Neural cell (in vitro differentiated cells): Measurements from ENCODE around the gene KLHDC7B. TPM values are rescaled to one million over a fixed set of nuclear protein-coding genes. Genes with fewer than 3 reads are reported as not detected.

Experiments used
- H2AFZ ChIP-seq: fragments of 200-600, 300-800 bp; sonication (generic), shearing (Covaris generic); 2 replicates; pipeline ENCODE4 v1.6.0; 2014; ENCODE audit warnings: low read depth, mild to moderate bottlenecking, antibody characterized with exemption, low read length, moderate library complexity
- H3F3A ChIP-seq: fragments of 200-600 bp; shearing (Covaris generic); 2 replicates; pipeline ENCODE4 v1.6.1; 2016; ENCODE audit warnings: mild to moderate bottlenecking, moderate library complexity, mixed read lengths, antibody characterized with exemption, low read length; ENCODE audit not compliant: insufficient read depth, poor library complexity, severe bottlenecking
- H3K27ac ChIP-seq: fragments of 200-600, 300-800 bp; sonication (generic), shearing (Covaris generic); 2 replicates; pipeline ENCODE4 v1.5.1; 2014; ENCODE audit warnings: mild to moderate bottlenecking, low read length, moderate library complexity
- H3K27me3 ChIP-seq: fragments of 300-800, 200-600 bp; sonication (generic), shearing (Covaris generic); 2 replicates; pipeline ENCODE4 v1.6.0; 2014; ENCODE audit warnings: mild to moderate bottlenecking, low read depth, low read length, moderate library complexity; ENCODE audit not compliant: insufficient read depth
- H3K36me3 ChIP-seq: fragments of 300-800, 200-600 bp; sonication (generic), shearing (Covaris generic); 2 replicates; pipeline ENCODE4 v1.5.1; 2014; ENCODE audit warnings: mild to moderate bottlenecking, antibody characterized with exemption, low read length, moderate library complexity; ENCODE audit not compliant: insufficient read depth
- H3K4me2 ChIP-seq: fragments of 300-800, 200-600 bp; sonication (generic), shearing (Covaris generic); 2 replicates; pipeline ENCODE4 v1.6.0; 2014; ENCODE audit warnings: mild to moderate bottlenecking, low read length
- H3K4me3 ChIP-seq: fragments of 300-800, 200-600 bp; sonication (generic), shearing (Covaris generic); 2 replicates; pipeline ENCODE4 v1.5.1; 2014; ENCODE audit warnings: mild to moderate bottlenecking, low read length, moderate library complexity
- H3K79me2 ChIP-seq: fragments of 200-600 bp; shearing (Covaris generic); replicated peaks from 2 replicates; pipeline ENCODE4 v1.6.0; 2014; ENCODE audit warnings: mild to moderate bottlenecking, low read length, moderate library complexity; ENCODE audit not compliant: insufficient read depth
- H3K9ac ChIP-seq: fragments of 300-800, 200-600 bp; sonication (generic), shearing (Covaris generic); 2 replicates; pipeline ENCODE4 v1.6.1; 2016; ENCODE audit warnings: mild to moderate bottlenecking, low read length, mixed read lengths
- H3K9me2 ChIP-seq: fragments of 200-600 bp; shearing (Covaris generic); 2 replicates; pipeline ENCODE4 v1.6.1; 2016; ENCODE audit warnings: mild to moderate bottlenecking, low read length, mixed read lengths; ENCODE audit not compliant: insufficient read depth
- H3K9me3 ChIP-seq: fragments of 200-600, 300-800 bp; sonication (generic), shearing (Covaris generic); 2 replicates; pipeline ENCODE4 v1.6.1; 2016; ENCODE audit warnings: mild to moderate bottlenecking, mixed run types, low read length, moderate library complexity, mixed read lengths
- H4K20me1 ChIP-seq: fragments of 200-600 bp; shearing (Covaris generic); 2 replicates; pipeline ENCODE4 v1.6.1; 2016; ENCODE audit warnings: mild to moderate bottlenecking, mixed run types; ENCODE audit not compliant: insufficient read depth
- EP300 ChIP-seq: fragments of 450-650 bp; conservative IDR thresholded peaks from 2 replicates; pipeline ENCODE4 v1.6.1; 2014; ENCODE audit warnings: antibody characterized with exemption, mild to moderate bottlenecking, moderate library complexity; ENCODE audit not compliant: poor library complexity, severe bottlenecking
- EZH2 ChIP-seq: fragments of 200-600, 300-800 bp; shearing (Covaris generic), sonication (generic); IDR thresholded peaks from 2 replicates; pipeline ENCODE4 v1.6.1; 2014; ENCODE audit warnings: antibody characterized with exemption, low read length, borderline replicate concordance, mild to moderate bottlenecking; ENCODE audit not compliant: insufficient read depth, poor library complexity, severe bottlenecking
- MXI1 ChIP-seq: fragments of 450-650 bp; conservative IDR thresholded peaks from 2 replicates; pipeline ENCODE4 v1.6.1; 2014; ENCODE audit warnings: antibody characterized with exemption, mild to moderate bottlenecking; ENCODE audit not compliant: poor library complexity, severe bottlenecking
- POLR2AphosphoS5 ChIP-seq: IDR thresholded peaks from 2 replicates; pipeline ENCODE4 v1.6.1; 2012
- RAD21 ChIP-seq: fragments of 450-650 bp; conservative IDR thresholded peaks from 2 replicates; pipeline ENCODE4 v1.6.1; 2014; ENCODE audit warnings: antibody characterized with exemption, mild to moderate bottlenecking, moderate library complexity
- SMC3 ChIP-seq: fragments of 450-650 bp; conservative IDR thresholded peaks from 2 replicates; pipeline ENCODE4 v1.6.1; 2014; ENCODE audit warnings: antibody characterized with exemption, mild to moderate bottlenecking, moderate library complexity; ENCODE audit not compliant: poor library complexity
- TAF1 ChIP-seq: IDR thresholded peaks from 2 replicates; pipeline ENCODE4 v1.6.1; 2012; ENCODE audit warnings: low read depth
- polyA plus RNA-seq: library from polyadenylated mRNA; depleted of rRNA; stranded (reverse); fragments of >200 nt; gene quantifications from 2 replicates; pipeline ENCODE4 v1.2.3, GENCODE V29; 2014
- TF ChIP-seq, protein P1 (sequence below): fragments of 450-650 bp; IDR thresholded peaks from 2 replicates; pipeline ENCODE4 v1.5.1; 2014; ENCODE audit warnings: antibody characterized with exemption, mild to moderate bottlenecking, moderate library complexity; ENCODE audit not compliant: poor library complexity, severe bottlenecking
- TF ChIP-seq, protein P2 (sequence below): IDR thresholded peaks from 2 replicates; pipeline ENCODE4 v1.6.1; 2012; ENCODE audit warnings: borderline replicate concordance

Gene KLHDC7B
- polyA plus RNA-seq, 1 donor from 2014 or later = not detected

DNA sequence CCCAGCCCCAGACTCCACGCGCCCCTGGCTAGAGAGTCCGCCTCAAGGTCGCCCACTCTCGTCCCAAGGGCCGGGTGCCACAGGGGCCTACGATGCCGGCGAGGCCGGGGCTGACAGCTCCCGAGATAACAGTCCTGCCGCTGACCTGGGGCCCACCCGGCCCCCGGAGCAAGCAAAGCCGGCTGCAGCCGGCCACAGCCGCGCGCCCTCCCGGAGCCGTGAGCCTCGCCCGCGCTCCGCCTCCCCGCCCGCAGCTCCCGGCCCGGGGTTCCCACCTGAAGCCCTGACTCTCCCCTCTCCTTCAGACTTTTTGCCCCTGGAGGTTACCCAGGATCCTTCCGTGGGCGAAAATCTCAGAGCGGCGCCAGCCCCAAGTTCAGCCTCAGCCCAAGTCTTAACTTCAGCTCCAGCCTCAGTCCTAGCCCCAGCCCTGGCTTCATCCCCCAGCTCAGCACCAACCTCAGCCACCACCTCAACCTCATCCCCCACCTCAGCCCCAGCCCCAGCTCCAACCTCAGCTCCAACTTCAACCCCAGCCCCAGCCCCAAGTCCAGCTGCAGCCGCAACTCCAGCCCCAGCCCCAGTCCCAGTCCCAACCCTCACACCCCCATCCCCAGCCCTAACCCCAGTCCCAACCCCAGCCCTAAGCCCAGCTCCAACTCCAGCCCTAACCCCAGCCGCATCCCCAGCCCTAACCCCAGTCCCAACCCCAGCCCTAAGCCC lies 1.7 kb downstream of the KLHDC7B start:
- no peak overlapping the region for H2AFZ ChIP-seq
- TF ChIP-seq TAF1 (no peak), MXI1 (no peak), EZH2 (no peak), POLR2AphosphoS5 (no peak), EP300 (no peak), SMC3 (no peak), RAD21 (no peak)
- TF ChIP-seq, protein P1, sequence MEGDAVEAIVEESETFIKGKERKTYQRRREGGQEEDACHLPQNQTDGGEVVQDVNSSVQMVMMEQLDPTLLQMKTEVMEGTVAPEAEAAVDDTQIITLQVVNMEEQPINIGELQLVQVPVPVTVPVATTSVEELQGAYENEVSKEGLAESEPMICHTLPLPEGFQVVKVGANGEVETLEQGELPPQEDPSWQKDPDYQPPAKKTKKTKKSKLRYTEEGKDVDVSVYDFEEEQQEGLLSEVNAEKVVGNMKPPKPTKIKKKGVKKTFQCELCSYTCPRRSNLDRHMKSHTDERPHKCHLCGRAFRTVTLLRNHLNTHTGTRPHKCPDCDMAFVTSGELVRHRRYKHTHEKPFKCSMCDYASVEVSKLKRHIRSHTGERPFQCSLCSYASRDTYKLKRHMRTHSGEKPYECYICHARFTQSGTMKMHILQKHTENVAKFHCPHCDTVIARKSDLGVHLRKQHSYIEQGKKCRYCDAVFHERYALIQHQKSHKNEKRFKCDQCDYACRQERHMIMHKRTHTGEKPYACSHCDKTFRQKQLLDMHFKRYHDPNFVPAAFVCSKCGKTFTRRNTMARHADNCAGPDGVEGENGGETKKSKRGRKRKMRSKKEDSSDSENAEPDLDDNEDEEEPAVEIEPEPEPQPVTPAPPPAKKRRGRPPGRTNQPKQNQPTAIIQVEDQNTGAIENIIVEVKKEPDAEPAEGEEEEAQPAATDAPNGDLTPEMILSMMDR = no peak
- TF ChIP-seq, protein P2, sequence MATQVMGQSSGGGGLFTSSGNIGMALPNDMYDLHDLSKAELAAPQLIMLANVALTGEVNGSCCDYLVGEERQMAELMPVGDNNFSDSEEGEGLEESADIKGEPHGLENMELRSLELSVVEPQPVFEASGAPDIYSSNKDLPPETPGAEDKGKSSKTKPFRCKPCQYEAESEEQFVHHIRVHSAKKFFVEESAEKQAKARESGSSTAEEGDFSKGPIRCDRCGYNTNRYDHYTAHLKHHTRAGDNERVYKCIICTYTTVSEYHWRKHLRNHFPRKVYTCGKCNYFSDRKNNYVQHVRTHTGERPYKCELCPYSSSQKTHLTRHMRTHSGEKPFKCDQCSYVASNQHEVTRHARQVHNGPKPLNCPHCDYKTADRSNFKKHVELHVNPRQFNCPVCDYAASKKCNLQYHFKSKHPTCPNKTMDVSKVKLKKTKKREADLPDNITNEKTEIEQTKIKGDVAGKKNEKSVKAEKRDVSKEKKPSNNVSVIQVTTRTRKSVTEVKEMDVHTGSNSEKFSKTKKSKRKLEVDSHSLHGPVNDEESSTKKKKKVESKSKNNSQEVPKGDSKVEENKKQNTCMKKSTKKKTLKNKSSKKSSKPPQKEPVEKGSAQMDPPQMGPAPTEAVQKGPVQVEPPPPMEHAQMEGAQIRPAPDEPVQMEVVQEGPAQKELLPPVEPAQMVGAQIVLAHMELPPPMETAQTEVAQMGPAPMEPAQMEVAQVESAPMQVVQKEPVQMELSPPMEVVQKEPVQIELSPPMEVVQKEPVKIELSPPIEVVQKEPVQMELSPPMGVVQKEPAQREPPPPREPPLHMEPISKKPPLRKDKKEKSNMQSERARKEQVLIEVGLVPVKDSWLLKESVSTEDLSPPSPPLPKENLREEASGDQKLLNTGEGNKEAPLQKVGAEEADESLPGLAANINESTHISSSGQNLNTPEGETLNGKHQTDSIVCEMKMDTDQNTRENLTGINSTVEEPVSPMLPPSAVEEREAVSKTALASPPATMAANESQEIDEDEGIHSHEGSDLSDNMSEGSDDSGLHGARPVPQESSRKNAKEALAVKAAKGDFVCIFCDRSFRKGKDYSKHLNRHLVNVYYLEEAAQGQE = no peak

DNA sequence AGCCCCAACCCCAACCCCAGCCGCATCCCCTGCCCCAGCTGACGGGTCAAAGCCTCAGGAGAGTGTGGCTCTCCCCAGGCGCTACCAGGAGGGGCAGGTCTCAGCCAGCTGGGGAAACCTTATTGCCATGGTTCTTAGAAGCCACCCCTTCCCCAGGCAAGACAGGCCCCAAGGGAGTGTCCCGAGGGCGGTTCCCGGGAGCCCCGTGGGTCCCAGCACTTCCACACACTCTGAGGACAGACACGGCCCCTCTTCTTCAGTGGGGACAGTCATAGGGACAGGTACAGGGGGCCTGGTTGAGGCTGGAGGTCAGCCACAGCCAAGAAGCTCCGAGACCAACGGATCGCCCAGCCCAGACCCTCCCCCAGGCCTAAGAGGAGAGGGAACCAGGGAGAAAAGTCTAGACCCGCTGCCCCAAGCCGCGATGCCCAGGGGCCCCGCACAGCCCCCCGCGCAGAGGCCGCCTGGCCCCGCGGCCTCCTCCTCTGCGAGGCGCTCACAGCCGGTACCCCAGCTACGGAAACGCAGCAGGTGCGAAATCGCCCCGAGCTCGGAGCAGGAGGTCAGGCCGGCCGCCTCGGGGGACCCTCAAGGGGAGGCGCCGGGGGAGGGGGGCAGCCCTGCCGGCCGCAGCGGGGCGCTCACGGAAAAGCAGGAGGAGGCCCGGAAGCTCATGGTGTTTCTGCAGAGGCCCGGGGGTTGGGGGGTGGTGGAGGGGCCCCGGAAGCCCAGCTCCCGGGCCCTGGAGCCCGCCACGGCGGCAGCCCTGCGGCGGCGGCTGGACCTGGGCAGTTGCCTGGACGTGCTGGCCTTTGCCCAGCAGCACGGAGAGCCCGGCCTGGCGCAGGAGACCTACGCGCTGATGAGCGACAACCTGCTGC lies 2.6 kb downstream of the KLHDC7B start:
- H3K9me3 ChIP-seq = no peaks in the 10 kb centered on the region
- no peaks in the 10 kb centered on the region for H3F3A ChIP-seq
- H3K36me3 ChIP-seq = no peaks in the 10 kb centered on the region
- H3K79me2 ChIP-seq = no peaks in the 10 kb centered on the region
- H4K20me1 ChIP-seq = no peaks in the 10 kb centered on the region
- no peak overlapping the region for H2AFZ ChIP-seq
- H3K9me2 ChIP-seq = no peaks in the 10 kb centered on the region
- H3K4me2 ChIP-seq = no peak overlapping the region
- H3K4me3 ChIP-seq = no peak overlapping the region
- TF ChIP-seq TAF1 (no peak), MXI1 (no peak), RAD21 (no peak), SMC3 (no peak), EP300 (no peak), POLR2AphosphoS5 (no peak), EZH2 (no peak)
- TF ChIP-seq, protein P2 = no peak
- TF ChIP-seq, protein P1 = no peak
- H3K27me3 ChIP-seq = peaks cover 13% of the 10 kb centered on the region
- no peak overlapping the region for H3K27ac ChIP-seq
- no peak overlapping the region for H3K9ac ChIP-seq

More for the DNA sequence above, 1.7 kb downstream of the KLHDC7B start:
- Histone ChIP-seq H3K9ac (no peak overlapping the region), H3K9me3 (no peaks in the 10 kb centered on the region), H3K4me3 (no peak overlapping the region), H3K27ac (no peak overlapping the region), H3K27me3 (peaks cover 13% of the 10 kb centered on the region), H4K20me1 (no peaks in the 10 kb centered on the region), H3K36me3 (no peaks in the 10 kb centered on the region), H3K9me2 (no peaks in the 10 kb centered on the region), H3K4me2 (no peak overlapping the region), H3F3A (no peaks in the 10 kb centered on the region), H3K79me2 (no peaks in the 10 kb centered on the region)
